ENCODE results near the gene EPB41L4A.

EPB41L4A gene

DNA sequence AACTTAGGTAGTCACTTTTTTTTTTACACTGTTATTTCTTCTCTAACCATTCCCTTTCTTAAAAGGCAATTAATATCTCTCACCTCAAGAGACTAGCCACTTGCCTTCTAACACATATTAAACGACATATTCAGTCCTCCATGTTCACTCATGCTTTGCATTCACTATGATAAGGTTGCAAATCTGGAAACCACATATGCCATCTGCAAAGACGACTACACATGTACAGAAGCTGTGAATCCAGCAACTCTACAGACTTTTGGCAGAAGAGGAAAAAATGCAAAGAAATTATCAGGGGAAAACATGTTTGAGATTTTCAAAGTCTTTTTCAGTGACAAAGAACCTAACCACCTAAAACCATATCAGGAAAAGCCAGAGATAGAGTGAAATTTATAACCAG, 112.1 kb downstream of the EPB41L4A start:
- DNase-seq = no peak

DNA sequence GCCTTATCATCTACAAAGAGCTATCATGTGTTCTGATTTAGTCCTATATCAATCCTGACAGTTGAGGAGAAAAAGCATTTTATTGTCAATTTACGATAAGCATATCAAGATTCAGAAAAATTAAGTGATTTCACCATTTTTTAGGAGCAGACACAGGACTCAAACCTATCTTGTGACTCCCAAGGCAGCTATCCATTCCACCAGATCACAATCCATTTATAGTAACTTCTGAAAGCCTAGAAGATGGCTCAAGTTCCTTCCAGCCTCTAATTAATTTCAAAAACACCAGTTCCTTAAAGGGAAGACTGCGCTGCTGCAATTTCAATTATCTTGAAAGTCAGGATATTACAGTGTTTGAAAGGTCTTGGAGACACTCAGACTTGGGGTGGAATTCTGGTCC, 114.3 kb downstream of the EPB41L4A start:
- no peak for DNase-seq

DNA sequence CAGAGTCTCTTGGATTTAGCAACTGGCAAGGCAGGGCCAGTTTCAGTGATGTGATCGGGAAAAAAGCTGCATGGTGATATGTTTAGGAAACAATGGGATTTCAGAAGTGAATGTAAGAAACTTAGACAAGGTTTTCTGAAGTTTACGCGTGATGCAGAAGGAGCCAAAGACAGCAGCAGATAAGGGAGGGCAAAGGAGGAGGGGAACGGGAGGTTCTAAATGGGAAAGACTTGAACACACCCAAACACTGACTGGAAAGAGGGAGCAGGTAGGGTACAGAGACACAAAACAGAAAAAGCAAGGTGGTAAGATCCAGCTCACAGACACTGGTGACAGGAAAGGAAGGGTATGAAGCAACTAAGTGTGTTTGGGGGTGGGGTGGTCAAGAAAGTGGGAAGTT, 115.4 kb downstream of the EPB41L4A start:
- DNase-seq = no peak

DNA sequence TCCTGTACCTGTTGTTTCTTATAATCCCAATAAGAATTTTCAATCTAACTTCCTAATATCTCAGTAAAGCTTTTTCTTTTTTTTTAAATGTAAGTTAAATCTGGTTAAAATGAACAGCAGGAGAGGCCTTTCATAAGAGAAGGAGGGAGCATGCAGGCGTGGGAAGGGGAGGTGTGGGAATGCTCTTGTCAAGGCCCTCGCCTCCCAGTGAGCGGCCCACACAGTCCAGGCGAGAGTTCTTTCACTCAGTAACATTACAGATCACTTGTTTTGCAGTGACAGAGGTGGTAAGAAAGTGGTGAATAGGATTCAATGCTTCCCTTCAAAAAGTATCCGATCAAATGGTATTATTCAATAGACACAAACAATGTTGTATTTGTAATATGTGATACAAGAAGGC, 125.0 kb downstream of the EPB41L4A start:
- no peak for DNase-seq

DNA sequence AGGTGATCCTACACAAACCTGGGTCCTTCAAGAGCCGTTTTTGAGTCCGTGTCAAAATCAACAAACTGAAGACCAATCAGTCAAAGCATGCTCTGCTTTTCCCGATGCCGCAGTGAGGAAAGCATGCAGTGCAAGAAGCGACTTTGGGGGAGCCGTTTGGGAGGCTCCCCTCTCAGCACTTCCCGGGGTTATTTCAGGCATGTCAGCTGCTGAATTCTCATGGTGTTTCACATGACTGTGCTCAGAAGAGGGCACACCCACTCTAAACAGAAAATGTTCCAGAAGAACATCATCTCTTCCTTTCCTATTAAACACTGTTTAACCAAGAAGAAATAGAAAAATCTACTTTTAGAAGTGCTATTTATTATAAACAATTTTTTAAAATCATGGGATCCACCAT, 125.5 kb downstream of the EPB41L4A start:
- DNase-seq = no peak

DNA sequence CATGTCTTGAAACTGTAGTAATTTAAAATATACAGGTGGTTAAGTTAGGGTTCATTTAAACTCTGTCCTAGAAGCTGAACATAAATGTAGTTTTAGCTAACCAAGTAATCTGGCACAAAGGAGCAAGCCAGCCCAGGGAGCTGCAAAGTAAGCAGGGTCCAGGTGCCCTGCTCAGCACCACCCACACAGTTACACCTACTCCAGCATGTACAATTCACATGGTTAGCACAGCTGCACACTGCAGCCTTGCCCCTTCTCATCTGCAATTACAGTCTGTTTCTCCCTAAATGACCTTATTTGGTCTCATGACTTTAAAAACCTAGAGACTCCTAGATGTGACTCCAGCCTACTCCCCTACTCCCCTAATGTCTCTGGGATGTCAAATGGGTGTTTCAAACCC, 128.4 kb downstream of the EPB41L4A start:
- DNase-seq = no peak

DNA sequence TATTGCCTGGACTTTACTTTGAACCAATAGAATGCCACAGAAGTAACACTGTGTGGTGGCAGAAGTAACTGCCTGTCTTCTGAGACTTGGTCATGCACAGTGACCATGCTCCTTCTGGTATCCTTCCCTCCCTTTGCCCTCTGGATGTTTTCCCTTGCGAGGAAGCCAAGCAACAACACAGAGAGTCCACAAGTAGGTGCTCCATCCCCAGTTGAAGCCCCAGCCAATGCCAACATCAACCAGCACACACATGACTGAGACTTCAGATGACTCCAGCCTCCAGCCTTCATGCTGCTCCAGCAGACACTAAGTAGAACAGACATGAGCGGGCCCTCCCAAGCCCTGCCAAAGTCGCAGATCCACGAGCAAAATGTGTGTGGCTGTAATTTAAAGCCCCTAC, 129.6 kb downstream of the EPB41L4A start:
- no peak for DNase-seq

DNA sequence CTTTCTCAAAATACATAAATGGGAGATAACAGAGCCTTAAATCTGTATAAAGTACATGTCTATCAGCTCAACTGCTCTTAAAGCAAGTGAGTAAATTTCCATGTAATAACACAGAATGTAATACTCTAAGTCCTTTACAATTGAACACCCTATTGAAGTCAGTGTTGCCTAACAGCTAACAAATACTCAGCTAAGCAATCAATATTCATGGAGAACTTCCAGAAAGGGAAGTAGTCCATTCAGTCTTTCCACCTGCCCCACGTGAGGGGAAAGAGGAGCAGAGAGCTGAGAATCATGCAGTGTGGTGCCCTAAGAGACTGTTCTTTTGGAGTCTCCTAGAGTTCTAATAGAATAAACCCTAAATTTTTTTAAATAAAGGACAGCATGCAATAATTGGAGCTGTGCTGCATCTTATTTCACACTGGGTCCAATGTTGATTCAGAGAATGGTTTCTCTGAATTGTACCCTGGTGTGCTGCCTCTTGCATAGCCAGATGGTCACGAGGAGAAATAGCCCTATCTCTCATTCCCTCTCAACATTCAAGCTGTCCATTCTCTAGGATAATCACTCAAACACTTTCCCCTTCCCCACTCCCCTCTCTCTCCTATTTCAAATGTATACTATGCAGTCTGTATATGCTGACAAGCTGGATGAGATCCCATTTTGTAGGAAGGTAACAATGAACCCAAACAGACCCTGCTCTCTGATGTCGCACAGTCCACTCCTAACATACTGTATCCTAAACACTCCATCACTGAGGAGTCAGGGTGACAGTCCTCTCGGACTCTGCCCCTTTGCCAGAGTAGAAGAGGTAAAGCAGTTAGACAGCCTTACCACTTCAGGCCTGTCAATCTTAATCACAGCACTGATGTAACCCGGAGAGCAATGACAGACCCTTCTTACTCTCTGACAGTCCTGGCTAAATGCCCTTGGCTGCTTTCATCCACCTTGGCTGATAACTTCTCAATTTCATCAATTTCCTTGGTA, 134.8 kb downstream of the EPB41L4A start:
- DNase-seq = no peak

DNA sequence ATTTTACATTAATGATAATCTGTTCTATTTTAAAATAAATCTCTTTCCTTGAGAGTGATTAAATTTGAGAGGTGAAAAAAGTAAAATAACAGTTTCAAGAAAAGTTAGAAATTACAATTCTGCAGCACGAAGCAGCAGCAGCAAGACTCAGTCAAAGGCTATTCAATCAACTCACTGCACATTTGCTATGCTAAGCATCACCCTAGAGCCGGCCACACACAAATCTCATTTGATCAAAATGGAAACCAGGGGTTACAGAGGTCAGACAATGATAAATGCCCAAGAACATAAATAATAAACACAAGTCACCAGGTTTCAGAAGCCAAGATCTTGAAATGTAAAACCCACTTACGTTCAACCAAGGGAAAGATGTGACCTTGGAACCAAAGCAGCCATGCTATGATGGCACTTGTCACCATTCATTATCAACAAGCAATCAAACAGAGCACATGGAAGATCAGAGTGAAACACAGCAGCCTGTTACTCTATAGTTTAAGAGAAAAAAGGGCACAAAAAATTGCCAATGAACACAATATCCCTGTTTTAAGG, 136.0 kb downstream of the EPB41L4A start:
- DNase-seq = no peak

DNA sequence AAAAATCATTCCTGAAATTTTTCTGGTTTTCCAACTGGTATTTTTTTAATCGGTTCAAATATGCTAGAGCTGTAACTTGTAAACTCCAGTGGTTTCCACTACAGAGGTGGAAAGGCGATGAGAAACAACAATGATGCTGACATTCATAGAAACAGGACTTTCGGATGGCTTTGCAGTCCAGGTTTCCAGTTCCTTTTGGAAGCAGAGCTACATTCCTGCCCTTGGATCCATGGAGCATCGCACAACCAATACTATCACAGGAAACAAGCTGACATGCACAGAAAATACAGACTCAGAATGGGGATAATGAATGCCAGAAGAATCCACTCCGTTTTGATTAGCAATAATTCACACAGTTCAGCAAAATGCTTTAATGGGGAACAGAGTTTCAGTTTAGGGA, 140.0 kb downstream of the EPB41L4A start:
- DNase-seq = no peak

DNA sequence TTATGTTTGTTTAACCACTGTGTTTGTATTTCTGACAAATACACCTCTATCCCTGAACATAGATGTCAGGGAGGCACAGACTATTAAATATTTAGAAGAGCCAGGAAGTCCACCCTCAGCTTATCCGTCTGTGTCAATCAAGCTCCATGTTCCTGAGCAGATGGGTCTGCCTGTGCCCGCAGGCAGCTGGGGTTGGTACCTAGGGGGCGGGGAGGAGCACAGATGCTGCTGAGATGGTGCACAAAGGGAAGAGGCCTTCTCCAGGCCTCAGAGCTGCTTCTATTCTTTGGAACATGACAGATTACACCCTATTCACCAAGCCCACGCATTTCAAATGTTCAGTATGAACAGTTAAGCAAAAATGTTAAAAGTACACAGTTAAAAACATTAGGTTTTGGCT, 142.1 kb downstream of the EPB41L4A start:
- DNase-seq = no peak

DNA sequence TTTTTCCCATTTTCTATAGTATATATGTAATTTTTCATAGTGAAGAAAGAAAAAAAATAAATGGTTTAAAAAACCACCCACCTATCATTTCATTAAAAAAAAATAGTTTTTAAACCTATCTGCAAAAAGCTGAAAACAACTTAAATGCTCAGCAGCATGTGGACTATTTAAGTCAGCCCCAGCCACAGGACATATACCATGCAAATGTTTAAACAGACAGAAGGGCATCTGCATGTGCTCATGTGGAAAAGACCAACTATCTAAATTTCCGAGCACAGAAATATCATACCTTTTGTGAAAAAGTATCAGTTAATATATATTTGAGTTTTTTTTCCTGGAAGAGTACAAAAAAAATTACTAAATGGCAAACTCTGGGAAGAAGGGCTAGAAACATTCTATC, 143.4 kb downstream of the EPB41L4A start:
- DNase-seq = no peak

DNA sequence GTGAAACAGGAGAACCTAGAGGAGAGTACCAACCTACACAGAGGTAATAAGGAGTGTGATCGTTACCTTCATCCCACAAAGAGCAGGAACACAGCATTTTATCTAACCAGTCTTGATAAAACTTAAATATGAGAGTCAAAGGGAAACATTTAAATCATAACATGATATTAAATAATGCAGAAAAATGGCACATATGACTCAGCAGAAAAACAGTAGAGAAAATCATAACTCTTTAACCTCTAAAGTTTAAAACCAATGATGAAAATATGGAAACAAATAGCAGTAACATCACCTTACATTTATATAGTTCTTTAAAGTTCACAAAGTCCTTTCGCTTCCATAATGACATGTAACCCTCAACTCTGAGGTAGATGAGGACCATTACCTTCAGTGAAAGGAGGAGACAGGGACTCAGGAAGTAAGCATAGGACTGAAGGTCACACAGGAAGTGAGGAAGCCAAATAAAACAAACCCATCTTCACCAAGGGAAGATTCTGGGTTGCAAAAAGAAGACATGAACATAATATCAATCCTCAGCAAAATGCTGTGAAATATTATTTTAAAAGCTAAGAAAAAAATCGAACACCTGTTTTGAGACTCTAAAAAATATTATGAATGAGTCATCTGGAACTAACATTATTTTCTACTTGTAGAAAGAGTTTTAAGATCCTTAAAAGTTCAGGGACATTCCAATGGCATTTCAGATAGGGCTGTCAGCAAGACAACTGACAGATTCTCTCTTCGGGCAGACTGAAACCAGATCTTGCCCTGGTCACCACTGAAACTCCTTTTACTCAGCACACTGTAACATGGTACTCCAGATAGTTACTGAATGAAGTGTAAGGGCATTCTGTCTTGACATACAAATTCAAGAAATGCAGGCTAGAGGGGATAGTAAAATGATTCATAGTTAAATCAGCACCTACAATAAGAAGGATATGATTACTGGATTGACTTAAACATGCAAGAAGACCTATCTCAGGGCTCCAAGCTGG, 148.5 kb downstream of the EPB41L4A start:
- DNase-seq = no peak

DNA sequence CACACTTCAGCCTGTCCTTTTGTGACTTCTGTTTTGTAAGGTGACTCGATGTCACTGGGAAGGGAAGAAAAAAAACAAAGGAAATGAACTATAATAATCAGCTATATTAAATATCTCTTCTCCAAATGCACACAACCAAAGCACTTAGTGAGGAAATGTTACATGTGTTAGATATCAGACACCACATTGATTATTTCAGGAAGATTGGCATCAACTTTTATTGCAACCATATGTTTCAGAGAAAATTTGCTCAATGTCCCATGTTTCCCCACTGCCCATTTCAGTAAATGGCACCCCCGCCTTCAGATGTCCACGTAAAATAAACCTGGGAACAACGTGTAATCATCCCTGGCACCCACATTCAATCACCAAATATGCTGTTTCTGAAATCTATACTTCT, 151.8 kb downstream of the EPB41L4A start:
- DNase-seq = no peak

DNA sequence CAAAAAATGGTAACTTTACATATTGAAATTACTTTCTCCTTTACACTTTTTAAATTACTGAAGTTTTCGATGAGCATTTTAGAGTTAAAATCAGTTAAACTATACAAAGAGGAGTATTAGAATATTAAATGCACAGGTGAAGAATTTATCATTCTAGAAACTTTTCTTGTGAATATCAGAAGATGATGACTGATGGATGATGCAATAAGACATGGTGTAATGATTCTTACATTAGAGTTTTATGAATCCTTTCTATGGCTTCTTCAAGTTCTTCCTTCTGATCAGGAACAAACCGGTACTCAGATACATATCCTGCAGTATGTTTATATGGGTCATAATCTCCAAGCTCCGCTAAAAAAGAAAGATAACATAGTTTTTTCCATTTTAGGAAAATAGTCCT, 154.4 kb downstream of the EPB41L4A start:
- no peak for DNase-seq

DNA sequence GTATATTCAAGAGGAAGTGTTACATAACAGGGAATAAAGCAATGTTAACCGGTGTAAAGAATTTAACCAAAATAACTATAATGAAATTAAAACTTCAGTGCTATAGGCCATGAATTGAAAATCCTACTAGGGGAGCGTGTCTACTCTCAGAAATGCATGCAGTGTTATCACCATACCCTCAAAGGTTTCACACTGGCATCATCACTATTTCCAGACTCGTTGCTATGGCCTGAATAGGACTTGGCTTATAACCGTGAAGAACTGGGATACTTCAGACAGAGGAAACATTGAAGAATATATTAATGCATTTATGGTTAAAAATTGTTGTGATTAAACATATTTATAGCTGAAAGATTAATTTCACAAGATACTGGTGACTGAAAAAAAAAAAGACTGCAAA, 154.9 kb downstream of the EPB41L4A start:
- DNase-seq = no peak

DNA sequence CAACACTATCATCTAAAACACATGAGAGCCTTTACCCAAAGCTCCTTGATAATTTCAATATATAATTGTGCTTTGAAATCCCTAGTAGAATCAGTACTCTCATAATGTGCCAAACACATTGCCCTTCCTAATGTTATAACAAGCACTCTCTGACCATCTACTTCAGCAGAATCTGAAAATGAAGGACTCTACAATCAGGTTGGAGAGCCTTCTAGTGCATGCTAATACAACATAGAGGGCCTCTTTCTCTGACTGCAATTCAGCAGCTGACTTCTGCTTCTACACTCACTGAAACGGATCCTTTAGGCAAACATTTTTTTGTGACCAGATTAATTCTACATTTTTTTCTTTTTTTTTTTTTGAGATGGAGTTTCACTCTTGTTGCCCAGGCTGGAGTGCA, 155.6 kb downstream of the EPB41L4A start:
- no peak for DNase-seq

DNA sequence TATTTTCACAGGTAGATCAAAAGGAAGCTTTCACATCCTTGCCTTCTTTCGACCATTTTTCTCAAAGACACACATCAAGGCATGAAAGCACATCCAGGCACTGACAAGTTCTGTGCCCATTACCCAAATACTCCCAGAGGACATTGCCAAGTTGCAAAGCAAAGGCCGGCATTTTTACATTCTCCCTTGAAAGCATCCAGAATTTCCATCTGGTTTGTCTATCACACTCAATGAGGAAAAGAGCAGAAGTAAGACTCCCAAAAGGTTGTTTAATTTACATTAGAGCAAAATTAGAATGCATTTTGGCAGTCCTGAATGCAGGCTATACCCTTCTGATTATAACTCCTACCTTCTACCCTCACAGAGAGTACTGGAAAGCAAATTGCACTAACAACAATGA, 160.5 kb downstream of the EPB41L4A start:
- no peak for DNase-seq

DNA sequence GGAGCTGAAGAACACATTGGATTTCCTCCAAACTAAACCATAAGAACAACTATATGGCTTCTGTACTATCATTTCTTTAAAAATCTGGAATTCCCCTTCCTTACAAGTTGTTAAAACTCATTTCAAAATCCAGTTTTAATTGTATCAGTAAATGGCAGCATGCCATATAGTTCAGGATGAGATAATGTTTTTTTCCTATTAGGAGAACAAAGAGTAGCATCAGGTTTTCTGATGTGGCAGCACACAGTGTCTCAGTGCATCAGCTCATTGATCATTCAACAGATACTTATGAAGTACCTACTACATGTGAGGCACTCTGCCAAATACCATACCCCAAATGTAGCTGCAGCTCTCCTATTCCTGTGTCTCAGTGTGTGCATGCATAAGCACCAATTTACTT, 161.1 kb downstream of the EPB41L4A start:
- DNase-seq = no peak

DNA sequence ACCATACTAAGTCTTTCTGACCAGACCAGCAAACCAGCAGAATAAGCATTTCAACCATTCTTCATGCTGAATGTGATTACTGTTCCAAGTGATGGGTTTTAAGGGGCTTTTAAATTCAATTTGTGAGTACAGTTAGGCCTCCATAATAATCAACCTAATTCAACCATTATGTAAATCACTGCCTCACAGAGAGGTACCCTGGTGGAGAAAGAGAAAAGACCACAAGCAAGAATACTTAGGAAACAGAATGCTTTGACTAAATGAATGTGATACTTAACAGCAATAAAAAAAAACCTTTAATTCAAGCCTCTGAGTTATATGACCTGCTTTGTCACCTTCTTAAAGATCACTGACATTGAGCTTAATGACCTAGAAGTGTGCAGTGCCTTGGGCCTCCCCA, 162.1 kb downstream of the EPB41L4A start:
- DNase-seq = no peak

DNA sequence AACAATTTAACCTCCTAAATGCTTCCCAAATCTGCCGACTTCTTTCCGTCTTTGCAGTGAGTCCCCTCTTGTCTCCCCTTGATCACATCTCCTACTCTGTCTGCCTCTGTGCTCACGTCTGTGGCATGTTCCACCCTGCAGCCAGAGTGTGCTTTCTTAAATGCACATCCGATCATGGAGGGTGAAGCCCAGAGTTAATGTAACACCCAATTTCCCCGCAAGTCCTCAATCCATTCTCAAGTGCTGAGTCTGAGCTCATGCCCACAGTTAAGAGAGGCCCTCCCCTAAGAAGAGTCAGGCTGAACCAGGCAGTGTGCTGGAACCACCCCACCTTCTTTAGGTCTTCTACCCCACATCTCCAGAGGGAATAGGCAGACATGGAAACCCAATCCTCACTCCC, 164.8 kb downstream of the EPB41L4A start:
- no peak for DNase-seq

DNA sequence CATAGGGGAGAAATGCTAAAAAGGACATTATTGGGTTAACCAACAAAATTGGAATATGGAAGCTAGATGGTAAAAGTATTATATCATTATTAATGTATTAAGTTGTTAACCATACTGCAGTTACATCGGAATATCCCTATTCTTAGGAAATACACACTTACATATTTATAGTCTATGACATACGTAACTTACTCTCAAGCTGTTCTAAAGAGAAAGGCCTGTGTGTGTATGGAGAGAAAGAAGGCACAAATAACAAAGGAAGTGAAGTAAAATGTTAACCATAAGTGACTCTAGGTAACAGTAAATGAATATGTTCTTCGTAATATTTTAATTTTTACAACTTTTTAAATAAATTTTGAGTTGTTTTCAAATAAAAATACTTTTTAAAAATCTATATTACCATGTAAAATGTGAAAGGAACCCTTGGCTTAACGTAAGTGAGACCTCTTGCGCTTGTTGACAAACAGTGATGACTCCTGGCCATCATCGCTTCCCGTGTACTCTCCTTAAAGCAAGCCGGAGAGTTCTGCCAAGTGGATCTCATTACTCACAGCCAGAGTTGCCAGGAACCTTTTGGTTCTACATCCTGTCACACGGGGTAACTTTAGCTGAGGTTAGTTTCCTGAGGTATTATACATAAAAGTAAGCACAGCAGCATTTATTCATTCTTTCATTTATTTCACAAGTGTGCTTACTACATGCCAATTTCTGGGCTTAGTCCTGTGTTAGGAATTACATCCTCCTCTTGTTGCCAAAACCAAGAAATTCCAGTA, 165.4 kb downstream of the EPB41L4A start:
- DNase-seq = no peak

DNA sequence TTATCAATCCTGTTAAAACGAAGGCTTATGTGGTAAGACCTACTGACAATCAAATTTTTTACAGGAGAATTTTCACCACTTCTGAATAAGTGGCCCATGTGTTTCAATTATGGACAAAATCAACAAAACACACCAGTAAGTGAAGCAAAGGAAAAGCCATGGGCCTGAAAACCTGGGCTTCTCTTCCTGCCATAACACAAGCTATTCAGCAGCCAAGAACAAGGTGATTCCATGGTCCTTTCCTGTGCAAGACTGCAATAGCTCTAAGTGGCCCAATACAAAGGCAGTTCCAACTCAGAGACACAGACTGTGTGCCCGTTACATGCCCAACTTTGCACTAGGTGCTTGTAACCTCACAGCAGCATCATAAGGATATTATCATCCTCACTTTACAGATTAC, 168.5 kb downstream of the EPB41L4A start:
- DNase-seq = no peak

Data from T-helper 9 cell (primary cell).